Hematopoietic multipotent progenitor cell treated with erythropoietin and hydrocortisone succinate and interleukin-3 and kit ligand, for 17 days (in vitro differentiated cells): Measurements from ENCODE around the gene SAMD4B.
"Not testable (repeated sequence)": the region's sequence is repeated elsewhere in the genome, so short reads cannot be mapped to it uniquely, and the experiment has no call there.

Experiments
- DNase-seq: peaks from one replicate; pipeline ENCODE4 v3.0.0-alpha.2; 2015; ENCODE audit warnings: low spot score

The SAMD4B gene

GRCh38 chr19:39341719-39342604, at the start of gene SAMD4B:
TSS of gene SAMD4B (plus strand) at chr19:39342421. CDS start at chr19:39356894, 14,473 bp downstream.
- DNase-seq, result peak; percentile 99

- DNase-seq, result no peak
Measured at GRCh38 chr19:39293394-39293793, 48.8 kb upstream of the SAMD4B start.

GRCh38 chr19:39296055-39296645, 46.1 kb upstream of the SAMD4B start, which contains the start of gene IFNL1:
TSS of gene IFNL1 (plus strand) at chr19:39296407. CDS start at chr19:39296422, 15 bp downstream.
- no peak for DNase-seq

GRCh38 chr19:39296906-39297305, 45.3 kb upstream of the SAMD4B start:
- DNase-seq, result no peak

GRCh38 chr19:39297931-39298634, 44.1 kb upstream of the SAMD4B start:
- DNase-seq, result no peak

- DNase-seq, result no peak
Measured at GRCh38 chr19:39299404-39299803, 42.8 kb upstream of the SAMD4B start.

GRCh38 chr19:39299832-39300231, 42.4 kb upstream of the SAMD4B start:
- no peak for DNase-seq

- no peak for DNase-seq
Measured at GRCh38 chr19:39301021-39301420, 41.2 kb upstream of the SAMD4B start.

- no peak for DNase-seq
Measured at GRCh38 chr19:39301562-39301961, 40.7 kb upstream of the SAMD4B start.

- no peak for DNase-seq
Measured at GRCh38 chr19:39303373-39304184, 38.6 kb upstream of the SAMD4B start.

- DNase-seq, result no peak
Measured at GRCh38 chr19:39304185-39304513, 38.1 kb upstream of the SAMD4B start.

- no peak for DNase-seq
Measured at GRCh38 chr19:39304701-39305571, 37.3 kb upstream of the SAMD4B start.

- DNase-seq, result no peak
Measured at GRCh38 chr19:39306075-39306474, 36.1 kb upstream of the SAMD4B start.

- no peak for DNase-seq
Measured at GRCh38 chr19:39307046-39307821, 35.0 kb upstream of the SAMD4B start.

- no peak for DNase-seq
Measured at GRCh38 chr19:39307822-39308530, 34.2 kb upstream of the SAMD4B start.

- no peak for DNase-seq
Measured at GRCh38 chr19:39308531-39309304, 33.5 kb upstream of the SAMD4B start.

- DNase-seq, result not testable (repeated sequence)
Measured at GRCh38 chr19:39309305-39309670, 32.9 kb upstream of the SAMD4B start.

GRCh38 chr19:39310558-39311311, 31.5 kb upstream of the SAMD4B start:
- no peak for DNase-seq
